Left lung (tissue), 10 donors: ENCODE results near the gene TFB1M. TPM values are rescaled to one million over a fixed set of nuclear protein-coding genes. Genes with fewer than 3 reads are reported as not detected.

Source experiments
- ATAC-seq: fragments of 200-7000 bp; cut with Tn5 transposase; one replicate; pipeline ENCODE4 v1.9.1; 2020; ENCODE audit warnings: moderate library complexity
- DNase-seq, 4 donors: peaks; one replicate each; pipeline ENCODE4 v3.0.0-alpha.2; 2013 to 2020
- H3K27ac ChIP-seq, 2 donors: fragments of 200-600 bp; sonication (generic) in 1 of 2; one replicate each; pipeline versions ENCODE4 v1.5.0 to v1.8.0; 2020 to 2021
- H3K27me3 ChIP-seq, 2 donors: fragments of 200-600 bp; sonication (generic) in 1 of 2; one replicate each; pipeline versions ENCODE4 v1.5.0 to v1.8.0; 2020 to 2021
- H3K36me3 ChIP-seq, 2 donors: fragments of 200-600 bp; sonication (generic) in 1 of 2; one replicate each; pipeline versions ENCODE4 v1.5.0 to v1.8.0; 2020 to 2021
- H3K4me1 ChIP-seq, 2 donors: fragments of 200-600 bp; one replicate each; pipeline ENCODE4 v1.8.0; 2021
- H3K4me3 ChIP-seq, 2 donors: fragments of 200-600 bp; sonication (generic) in 1 of 2; one replicate each; pipeline versions ENCODE4 v1.5.0 to v1.8.0; 2020 to 2021; ENCODE audit warnings: mild to moderate bottlenecking in 1 of 2
- H3K9me3 ChIP-seq, 2 donors: fragments of 200-600 bp; sonication (generic) in 1 of 2; one replicate each; pipeline versions ENCODE4 v1.5.0 to v1.8.0; 2020 to 2021
- intact Hi-C, 2 donors: fragments of 100-400 bp; cut with DNase I; formaldehyde crosslinking; loops; one replicate each; pipeline versions ENCODE4 v1.11.2 to v1.14.2; 2022
- polyA plus RNA-seq, 6 donors: library from polyadenylated mRNA; unstranded; fragments of 120-200 nt; gene quantifications; one replicate each; pipeline ENCODE4 v1.2.1, GENCODE V29; 2013; ENCODE audit not compliant: insufficient read length in 6 of 6
- total RNA-seq, 2 donors: library from RNA; stranded (reverse); fragmentation: NEBNext Ultra II Directional; extraction: Animal tissue kit (Norgen Biotek cat#: 25700); gene quantifications; one replicate each; pipeline ENCODE4 v1.2.1, GENCODE V29; 2021
- TF ChIP-seq, protein P1 (sequence below), 2 donors: fragments of 200-600 bp; sonication (generic) in 1 of 2; IDR thresholded peaks; one replicate each; pipeline versions ENCODE4 v1.5.0 to v1.8.0; 2021; ENCODE audit warnings: antibody characterized with exemption in 2 of 2
- donor health status: DM: no; HTN: yes; CAD: no.
- donor health status: DM: no; HTN: no; CAD: no.

Gene TFB1M
- total and polyA plus RNA-seq, 8 donors = 20.6 to 29.4 (median 24.0) TPM

DNA sequence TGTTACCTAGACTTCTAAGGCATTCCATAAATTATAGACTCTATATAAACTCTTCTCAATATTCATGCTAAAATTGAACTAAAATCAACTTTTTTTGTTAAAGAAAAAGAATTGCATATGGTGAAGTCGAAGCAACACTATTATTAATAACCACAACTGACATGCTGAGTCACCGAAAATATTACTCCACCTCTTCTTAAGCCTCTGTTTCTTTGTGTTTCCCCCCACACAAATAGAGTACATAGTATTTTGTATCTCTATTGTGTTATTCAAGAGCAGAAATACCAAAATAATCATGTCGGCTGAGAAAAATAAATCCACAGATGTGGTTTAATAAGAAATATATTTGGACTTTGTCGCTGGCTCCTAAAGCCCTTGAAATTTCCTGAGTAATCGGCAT, 23.8 kb downstream of the TFB1M start:
- DNase-seq = no peak
- H3K4me3 ChIP-seq = no peak overlapping the region
- H3K27ac ChIP-seq = no peak overlapping the region
- no peaks in the 10 kb centered on the region for H3K27me3 ChIP-seq
- no peaks in the 10 kb centered on the region for H3K9me3 ChIP-seq
- H3K36me3 ChIP-seq = peaks cover 0 to 39% of the 10 kb centered on the region in 2 donors
- TF ChIP-seq, protein P1, sequence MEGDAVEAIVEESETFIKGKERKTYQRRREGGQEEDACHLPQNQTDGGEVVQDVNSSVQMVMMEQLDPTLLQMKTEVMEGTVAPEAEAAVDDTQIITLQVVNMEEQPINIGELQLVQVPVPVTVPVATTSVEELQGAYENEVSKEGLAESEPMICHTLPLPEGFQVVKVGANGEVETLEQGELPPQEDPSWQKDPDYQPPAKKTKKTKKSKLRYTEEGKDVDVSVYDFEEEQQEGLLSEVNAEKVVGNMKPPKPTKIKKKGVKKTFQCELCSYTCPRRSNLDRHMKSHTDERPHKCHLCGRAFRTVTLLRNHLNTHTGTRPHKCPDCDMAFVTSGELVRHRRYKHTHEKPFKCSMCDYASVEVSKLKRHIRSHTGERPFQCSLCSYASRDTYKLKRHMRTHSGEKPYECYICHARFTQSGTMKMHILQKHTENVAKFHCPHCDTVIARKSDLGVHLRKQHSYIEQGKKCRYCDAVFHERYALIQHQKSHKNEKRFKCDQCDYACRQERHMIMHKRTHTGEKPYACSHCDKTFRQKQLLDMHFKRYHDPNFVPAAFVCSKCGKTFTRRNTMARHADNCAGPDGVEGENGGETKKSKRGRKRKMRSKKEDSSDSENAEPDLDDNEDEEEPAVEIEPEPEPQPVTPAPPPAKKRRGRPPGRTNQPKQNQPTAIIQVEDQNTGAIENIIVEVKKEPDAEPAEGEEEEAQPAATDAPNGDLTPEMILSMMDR (IDR thresholded peaks at IDR 0.05) = no peak
- H3K4me1 ChIP-seq = no peaks in the 10 kb centered on the region
- no peak for ATAC-seq
- intact Hi-C loops = no loop called here

DNA sequence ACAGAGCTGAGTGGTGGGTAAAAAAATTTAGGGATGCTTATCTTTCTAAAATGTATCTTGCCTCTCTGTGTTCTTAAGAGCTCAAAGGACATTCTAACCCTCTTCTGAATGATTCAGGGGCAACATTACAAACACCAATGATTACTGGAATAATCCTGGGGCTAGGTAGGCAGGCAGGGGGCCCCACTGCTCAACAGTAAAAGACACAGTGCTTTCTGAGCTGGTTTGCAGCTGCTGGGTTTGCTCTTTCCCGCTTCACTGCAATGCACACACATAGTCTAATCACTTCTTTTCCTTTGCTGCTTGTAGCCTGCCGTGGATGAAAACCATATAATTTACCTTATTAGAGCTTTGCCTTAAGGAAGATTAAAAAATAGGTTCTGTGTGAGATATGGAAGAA, 26.5 kb downstream of the TFB1M start:
- Histone ChIP-seq H3K27me3 (no peaks in the 10 kb centered on the region), H3K4me1 (no peaks in the 10 kb centered on the region), H3K36me3 (peaks cover 0 to 51% of the 10 kb centered on the region in 2 donors), H3K9me3 (no peaks in the 10 kb centered on the region), H3K4me3 (no peak overlapping the region), H3K27ac (no peak overlapping the region)
- TF ChIP-seq, protein P1 (IDR thresholded peaks at IDR 0.05) = no peak
- no peak for DNase-seq
- intact Hi-C loops = no loop called here
- ATAC-seq = no peak

DNA sequence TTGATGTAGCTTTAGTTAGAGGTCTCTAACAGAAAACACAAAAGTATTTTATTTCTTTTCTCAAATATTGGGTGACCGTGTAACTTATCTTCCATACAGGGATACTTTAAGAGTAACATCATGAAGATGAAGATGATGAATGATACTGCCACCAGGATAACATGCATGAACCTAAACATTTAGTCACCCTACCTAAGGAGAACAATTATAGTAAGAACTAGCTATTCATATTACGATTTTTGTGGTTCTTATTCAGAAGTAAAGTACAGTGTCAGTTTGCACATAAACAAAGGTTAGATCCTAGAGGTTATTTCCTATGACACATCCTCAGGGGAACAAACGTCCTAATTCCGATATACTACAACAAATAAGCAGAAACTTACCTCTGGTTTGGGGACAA, 29.5 kb downstream of the TFB1M start:
- Histone ChIP-seq H3K27me3 (no peaks in the 10 kb centered on the region), H3K4me1 (no peaks in the 10 kb centered on the region), H3K27ac (no peak overlapping the region), H3K36me3 (peaks cover 0 to 30% of the 10 kb centered on the region in 2 donors), H3K9me3 (no peaks in the 10 kb centered on the region), H3K4me3 (no peak overlapping the region)
- DNase-seq (no peak), ATAC-seq (no peak)
- TF ChIP-seq, protein P1 (IDR thresholded peaks at IDR 0.05) = no peak
- intact Hi-C loops = no loop called here

DNA sequence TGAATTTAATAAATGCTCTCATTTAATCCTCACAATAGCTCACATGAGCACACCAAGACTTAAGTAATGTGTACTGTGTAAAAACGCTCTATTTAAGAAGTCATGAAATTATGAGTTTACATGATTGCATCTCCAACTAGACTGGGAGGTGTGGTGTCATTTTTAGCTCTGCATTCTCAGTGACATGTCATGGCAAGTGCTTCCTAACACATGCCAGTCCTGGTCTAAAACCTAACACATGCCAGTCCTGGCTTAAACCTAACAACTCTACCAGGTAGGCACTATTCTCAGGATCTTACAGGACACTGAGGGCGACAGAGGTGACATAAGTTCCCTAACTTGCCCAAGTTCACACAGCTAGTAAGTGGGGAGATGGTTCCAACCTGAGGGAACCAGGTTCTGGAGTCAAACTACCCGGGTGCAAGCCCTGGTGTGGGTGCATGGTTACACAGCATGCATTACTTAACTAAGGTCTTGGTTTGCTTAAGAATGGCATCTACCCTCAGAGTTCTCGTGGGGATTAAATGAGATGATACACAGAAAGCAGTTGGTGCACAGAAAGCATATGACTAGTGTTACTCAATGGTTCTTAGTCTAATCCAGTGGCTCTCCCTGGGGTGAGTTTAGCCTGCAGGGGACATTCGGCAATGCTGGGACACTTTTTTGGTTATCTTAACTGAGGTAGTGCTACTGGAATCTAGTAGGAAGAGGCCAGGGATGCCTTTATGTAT, 35.8 kb downstream of the TFB1M start:
- H3K27ac ChIP-seq = no peak overlapping the region
- TF ChIP-seq, protein P1 (IDR thresholded peaks at IDR 0.05) = no peak
- intact Hi-C loops = no loop called here
- DNase-seq (no peak), ATAC-seq (no peak)
- no peaks in the 10 kb centered on the region for H3K27me3 ChIP-seq
- H3K4me1 ChIP-seq = peaks cover 0 to 3% of the 10 kb centered on the region in 2 donors
- peaks cover 0 to 15% of the 10 kb centered on the region in 2 donors for H3K36me3 ChIP-seq
- H3K9me3 ChIP-seq = no peaks in the 10 kb centered on the region
- H3K4me3 ChIP-seq = no peak overlapping the region

DNA sequence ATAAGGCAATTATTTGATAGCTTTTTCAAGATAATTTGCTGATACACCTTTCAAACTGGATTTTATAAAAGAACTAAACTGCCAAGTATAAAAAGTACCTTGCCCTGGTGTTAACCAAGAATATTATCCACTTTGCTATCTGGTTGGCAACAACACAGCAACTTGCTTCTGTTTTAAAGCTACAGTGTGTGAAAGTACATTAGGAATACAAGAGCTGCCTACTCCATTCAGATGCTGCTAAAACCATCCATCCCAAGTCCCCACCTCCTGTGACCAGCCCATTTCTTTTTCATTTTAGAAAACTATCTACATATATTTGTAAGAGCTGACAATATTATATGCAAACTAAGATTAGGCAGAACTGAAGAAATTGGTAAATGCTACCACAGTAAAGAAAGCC, 37.6 kb downstream of the TFB1M start:
- no peak for ATAC-seq

More for the DNA sequence above, 37.6 kb downstream of the TFB1M start:
- no peak for DNase-seq
- Histone ChIP-seq H3K36me3 (peaks cover 0 to 9% of the 10 kb centered on the region in 2 donors), H3K27ac (peak overlapping the region in 1 of 2 donors; percentile 5), H3K9me3 (no peaks in the 10 kb centered on the region), H3K4me1 (peaks cover 0 to 3% of the 10 kb centered on the region in 2 donors), H3K4me3 (no peak overlapping the region), H3K27me3 (no peaks in the 10 kb centered on the region)
- intact Hi-C loops = no loop called here
- TF ChIP-seq, protein P1 (IDR thresholded peaks at IDR 0.05) = no peak
